ENCODE measurements around the gene FBXO31.
"Not testable (repeated sequence)": the region's sequence is repeated elsewhere in the genome, so short reads cannot be mapped to it uniquely, and the experiment has no call there.

Gene FBXO31

DNA sequence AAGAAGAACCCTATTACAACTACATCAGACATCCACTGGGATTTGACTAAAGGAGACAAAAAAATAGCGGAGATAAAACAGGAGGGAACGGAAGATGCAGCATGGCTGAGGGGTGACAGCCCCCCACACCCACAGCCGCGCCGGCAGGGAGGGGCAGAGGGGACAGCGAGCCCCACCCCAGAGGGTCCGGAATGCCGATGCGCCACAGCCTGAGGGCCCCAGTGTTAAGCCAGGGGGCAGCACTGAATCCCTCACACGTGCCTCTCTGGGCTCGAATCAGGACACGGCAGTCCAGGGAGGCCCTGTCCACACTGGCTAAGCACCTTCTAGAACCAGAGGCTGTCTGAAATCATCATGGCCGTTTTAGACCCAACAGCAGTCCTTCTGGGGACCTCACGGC, 27.4 kb upstream of the FBXO31 start:
- no peak for DNase-seq

- no peak for DNase-seq
These were observed 27.0 kb upstream of the FBXO31 start for GRCh38 chr16:87410530-87410929.

DNA sequence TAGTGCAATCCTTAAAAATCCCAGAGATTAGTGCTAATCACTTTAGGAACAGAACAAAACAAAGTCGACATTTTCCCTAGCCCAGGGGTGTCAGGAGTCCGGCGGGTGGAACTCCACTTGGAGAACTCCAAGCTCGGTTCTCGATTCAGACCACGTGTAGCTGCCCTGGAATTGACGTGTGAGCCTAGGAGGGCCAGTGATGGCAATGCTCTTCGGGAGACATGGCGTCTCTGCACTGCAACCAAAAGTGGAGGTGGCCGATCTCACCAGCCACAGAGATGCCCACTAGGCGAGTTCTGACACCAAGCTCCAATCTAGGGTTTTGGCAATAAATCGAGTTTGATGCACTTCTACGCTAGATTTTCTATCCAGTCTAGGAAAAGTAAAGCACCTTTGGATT, 26.2 kb upstream of the FBXO31 start:
- no peak for DNase-seq

DNA sequence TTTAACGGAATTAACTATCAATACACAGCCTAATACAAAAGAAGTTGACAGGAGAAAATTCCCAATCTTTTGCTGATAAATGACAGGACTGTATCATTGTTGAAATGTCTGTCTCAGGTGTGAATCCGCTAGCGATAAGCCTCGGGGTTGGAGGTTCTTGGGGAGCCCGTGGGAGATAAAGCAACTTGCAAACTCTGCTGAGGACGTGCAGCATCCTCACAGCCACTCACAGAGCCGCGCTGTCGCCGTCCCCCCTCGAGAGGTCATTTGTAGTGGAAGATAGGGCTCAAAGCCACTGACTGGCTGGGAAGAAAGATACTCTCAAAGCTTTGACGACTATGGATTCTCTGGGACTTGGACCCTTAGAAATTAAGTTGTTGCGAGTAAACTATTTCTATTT, 25.6 kb upstream of the FBXO31 start:
- no peak for DNase-seq

GRCh38 chr16:87407511-87408112, 24.0 kb upstream of the FBXO31 start:
- no peak for DNase-seq

DNA sequence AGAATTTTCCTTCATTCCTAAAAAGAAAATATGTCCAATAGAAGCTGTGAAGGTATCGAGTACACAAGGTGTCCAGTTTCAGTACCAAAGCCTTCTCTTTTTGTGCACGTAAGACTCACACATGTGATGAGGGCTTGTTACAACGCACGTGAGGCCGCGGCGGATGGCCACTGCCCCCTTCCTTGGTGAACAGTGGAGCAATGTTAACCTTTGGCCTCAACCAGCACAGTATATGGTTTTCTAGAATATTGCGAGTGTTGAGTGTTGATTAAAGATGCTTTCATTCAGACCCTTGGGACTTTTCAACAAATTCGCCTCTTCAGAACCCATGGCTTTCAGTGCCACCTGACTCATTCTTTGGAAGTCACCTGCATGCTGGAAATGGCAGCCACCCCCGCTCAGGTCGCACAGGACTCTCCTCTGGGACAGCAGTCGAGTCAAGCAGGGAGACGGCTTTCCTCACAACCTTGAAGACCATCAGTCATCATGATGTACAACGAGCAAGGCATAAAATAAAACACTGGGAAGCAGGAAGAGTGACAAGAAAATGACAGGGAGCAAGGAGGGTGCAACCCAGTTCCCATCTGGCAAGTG, 23.0 kb upstream of the FBXO31 start:
- no peak for DNase-seq

- DNase-seq = no peak
These were observed 21.4 kb upstream of the FBXO31 start for GRCh38 chr16:87404764-87405625.

DNA sequence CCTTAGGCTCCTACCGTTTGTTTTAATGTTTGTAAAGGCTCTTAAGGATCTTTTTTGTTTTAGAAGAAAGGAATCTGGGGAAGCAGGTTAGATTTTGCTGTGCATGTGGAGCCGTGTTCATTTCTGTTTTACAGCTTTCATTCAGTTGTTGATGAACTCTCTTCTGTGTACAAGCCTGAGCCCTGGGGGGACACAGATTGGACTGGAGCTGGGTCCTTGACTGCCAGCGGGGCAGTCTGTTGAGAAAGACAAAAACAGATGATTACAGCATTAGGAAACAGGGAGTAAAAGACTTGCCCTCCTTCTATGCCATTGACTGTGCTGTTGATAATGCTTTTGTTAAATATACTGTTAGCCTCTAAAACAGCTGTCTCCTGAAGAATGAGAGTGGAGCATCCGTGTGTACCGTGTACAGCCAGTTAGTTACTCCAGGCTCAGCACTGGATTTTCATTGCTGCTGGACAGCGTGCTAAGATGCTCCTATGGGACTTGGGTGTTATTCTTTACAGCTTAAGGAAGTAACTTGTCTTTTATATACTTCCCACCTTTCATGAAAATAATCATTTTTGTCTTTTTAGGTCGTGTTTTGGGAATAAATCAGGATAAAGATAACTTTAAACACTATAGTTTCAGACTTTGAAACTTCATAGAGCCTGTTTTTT, 11.7 kb upstream of the FBXO31 start:
- DNase-seq = no peak

DNA sequence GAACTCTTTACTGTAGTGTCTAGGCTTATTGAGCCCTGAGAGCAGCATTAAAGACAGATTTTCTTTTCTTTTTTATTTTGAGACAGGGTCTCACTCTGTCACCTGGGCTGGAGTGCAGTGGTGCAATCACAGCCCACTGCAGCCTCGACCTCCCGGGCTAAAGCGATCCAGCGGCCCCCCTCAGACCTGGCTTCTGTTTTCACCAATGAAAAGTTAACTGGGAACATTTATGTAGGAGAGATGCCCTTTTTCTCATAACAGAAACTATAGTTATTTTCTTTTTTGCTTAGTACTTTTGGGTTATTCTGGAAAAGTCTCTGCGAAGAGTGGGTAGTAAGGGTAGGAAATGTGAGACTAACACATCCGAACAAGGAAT, 10.1 kb upstream of the FBXO31 start:
- DNase-seq = no peak

GRCh38 chr16:87392821-87393679, 9.5 kb upstream of the FBXO31 start:
- DNase-seq = no peak

DNA sequence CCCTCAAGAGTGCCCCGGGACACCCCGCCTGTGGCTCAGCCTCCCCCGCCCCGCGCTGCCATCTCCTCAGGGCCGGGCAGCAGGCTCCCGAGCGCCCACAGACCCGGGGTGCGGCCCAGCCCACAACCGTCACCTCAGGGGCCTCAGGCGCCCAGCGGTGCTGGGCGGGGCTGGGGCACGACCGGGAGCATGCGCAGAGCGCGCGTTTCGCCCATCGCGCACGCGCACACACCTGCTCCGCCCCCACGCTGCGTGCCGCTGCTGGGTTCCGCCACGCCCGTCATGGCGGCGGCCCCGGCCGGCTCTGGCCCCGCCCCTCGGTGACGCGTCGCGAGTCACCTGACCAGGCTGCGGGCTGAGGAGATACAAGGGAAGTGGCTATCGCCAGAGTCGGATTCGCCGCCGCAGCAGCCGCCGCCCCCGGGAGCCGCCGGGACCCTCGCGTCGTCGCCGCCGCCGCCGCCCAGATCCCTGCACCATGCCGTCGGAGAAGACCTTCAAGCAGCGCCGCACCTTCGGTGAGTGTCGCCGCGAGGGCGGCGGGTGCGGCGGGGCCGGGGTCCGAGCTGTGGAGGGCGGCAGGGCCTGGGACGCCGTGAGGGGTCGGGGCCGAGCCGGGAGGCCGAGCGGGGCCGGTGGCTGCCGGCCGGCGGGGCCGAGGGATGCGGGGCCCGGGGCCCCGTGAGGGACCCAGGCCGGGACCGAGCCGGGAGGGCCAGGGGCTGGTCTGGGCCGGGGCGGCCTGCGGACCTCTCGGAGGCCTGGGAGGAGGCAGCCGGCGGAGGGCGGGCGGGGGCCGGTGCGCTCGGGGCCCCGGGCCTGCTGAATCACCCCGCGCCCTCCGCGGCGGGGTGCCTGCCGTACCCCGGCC, 8.6 kb upstream of the FBXO31 start, which contains the start of gene MAP1LC3B:
Gene MAP1LC3B (plus strand): TSS at position 387 of the 871 bp plus-strand sequence. CDS start 92 bp downstream, at position 479.
- peak; percentile 46 to 81 for DNase-seq

- DNase-seq = no peak
These were observed 7.9 kb upstream of the FBXO31 start for GRCh38 chr16:87391324-87391949.

- DNase-seq = no peak
These were observed 7.2 kb upstream of the FBXO31 start for GRCh38 chr16:87390641-87391323.

DNA sequence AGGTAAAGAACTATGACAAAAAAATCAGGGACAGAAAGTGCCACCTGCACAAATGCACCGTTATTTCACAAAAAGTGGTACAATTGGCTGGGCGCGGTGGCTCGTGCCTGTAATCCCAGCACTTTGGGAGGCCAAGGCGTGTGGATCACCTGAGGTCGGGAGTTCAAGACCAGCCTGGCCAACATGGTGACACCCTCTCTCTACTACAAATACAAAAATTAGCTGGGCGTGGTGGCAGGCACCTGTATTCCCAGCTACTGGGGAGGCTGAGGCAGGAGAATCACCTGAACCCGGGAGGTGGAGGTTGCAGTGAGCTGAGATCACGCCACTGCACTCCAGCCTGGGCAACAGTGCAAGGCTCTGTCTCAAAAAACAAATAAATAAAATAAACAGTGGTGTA, 6.3 kb upstream of the FBXO31 start:
- not testable (repeated sequence) for DNase-seq

- DNase-seq = no peak
These were observed 5.7 kb upstream of the FBXO31 start for GRCh38 chr16:87389245-87389644.

GRCh38 chr16:87388818-87389134, 5.2 kb upstream of the FBXO31 start:
- DNase-seq = no peak

DNA sequence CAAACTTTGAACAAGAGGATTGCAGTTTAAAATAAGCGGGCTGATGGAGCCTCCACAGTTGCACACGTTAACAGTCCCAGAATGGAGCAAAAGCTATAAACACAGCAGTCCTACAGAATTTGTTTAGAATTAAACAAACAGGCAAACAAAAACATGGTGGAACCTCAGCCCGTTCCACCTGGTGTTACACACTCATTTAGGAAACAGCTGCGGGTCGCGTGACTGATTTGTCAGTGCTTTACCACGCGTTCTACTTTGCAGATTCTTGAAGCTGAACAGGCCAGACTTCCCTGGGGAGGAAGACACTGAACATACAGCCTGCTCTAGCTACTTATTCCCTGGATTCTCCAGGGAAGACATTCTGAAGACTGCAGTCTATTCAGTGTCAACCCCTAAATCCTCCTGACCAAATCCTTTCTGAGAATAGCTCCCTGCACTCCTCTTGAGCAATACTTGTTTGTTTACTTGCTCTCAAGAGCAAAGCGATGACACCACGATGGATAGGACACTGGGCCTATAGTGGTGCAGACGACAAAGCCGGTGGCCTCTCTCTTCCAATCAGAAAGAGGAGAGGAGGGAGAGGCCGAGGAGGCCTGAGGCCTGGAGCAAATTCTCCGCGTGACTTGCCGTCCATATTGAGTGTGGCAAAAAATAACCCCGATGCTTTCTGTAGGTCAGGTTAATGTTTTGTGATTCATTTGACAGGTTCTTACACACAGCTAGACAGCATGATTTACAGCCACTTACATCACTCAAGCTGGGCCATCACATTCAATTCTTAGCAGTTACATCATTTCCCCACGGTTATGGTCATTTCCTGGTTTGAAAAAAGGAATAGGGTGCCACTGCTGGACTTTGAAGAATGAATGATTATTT, 4.6 kb upstream of the FBXO31 start:
- peak; percentile 96 to 99 for DNase-seq

DNA sequence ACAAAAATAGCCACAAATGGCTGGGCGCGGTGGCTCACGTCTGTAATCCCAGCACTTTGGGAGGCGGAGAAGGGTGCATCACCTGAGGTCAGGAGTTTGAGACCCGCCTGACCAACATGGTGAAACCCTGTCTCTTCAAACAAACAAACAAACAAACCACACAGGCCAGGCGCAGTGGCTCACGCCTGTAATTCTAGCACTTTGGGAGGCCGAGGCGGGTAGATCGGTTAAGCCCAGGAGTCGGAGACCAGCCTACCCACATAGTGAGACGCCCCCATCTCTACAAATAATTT, 1.2 kb upstream of the FBXO31 start:
- not testable (repeated sequence) for DNase-seq

DNA sequence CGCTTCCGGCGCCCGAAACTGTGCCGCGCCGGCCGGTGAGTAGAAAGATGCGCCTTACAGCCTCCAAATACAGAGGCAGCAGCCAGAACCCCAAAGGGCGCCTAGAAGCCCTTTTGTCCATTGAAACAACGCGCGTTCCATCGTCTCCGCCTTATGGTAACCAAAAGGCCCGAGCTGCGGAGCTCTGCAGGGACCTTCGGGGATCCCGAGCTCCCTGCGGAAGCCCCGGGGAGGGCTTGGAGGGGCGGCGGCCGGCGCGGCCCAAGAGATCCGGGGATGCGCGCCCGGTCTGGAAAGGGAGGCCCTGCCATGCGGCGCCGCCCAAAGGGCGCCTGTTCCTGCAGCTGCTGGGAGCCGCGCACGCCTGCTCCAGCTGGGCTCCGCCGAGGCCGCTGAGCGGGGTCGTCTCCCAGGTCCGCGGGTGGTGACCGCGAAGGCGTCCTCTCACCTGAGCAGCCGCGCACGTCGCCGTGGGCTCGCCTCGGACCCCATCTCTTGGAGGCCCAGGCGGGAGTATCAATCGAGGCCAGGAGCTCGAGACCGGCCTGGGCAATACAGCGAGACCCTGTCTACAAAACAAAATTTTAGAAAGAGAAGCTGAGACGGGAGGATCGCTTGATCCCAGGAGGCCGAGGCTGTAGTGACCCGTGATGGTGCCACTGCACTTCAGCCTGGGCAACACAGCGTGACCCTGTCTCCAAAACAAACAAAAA, 742 bp upstream of the FBXO31 start:
- no peak for DNase-seq

Data from cerebellar nuclear complex (tissue), 1 donor.